CD4-positive, alpha-beta T cell treated with Interleukin-4 for 1 hour (primary cell): ENCODE results near the gene SCGB1C1.
A peak's percentile ranks its signal among the peaks of the same experiment; 100 is the strongest.

Source experiments
- DNase-seq, 2 donors: peaks; one replicate each; pipeline ENCODE4 v3.0.0-alpha.2; 2020 to 2022

The SCGB1C1 gene

DNA sequence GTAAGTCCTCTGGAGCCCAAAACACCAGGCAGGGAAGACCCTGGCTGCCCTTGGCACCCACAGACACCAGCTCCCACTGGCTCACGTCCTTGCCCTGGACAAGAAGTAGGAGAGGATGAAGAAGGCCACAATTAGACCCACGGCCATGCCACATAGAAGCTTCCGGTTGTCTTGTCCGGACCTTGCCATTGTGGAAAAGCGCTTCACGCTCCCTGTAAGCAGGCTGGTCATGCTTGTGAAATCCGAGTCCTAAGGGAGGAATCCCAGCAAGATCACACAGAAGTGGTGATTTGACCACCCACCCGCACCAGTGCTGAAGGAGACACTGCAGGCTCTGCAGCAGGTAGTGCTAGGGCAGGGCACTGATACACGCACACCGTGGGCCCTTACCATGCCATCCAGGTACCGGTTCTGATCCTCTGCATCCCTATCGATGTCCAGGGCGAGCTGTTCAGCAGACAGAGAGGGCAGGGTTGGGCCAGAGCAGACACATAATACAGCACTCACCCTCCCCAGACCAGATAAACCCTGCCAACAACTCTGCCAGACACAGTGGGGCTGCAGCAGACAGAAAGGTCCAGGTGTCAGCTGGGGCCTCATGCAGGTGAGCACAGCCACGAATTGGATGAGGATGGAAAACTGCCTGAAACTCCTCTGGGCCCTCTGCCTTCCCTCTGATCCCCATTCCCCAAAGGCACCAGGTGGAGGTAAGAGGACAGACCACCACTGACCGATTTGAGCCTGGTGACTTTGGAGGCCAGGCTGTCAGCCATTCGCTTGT lies 12.5 kb downstream of the SCGB1C1 start:
- DNase-seq: no peak

DNA sequence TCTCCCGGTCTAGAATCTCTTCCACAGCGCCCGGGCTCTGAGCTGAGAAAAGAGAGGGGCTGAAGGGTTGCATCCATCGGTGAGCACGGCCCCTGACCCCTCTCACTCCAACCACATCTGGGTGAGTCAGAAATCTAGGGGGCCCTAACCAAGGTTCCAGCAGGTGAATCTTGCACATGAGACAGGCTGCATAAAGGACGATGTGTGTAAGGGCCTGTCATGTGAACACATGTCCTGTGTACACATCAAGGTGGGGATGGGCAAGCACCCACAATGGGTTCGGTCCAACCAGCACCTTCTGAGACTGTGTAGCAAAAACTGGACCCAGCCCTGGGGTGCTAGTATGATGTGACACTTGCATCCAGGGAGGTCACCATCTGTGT lies 13.1 kb downstream of the SCGB1C1 start:
- DNase-seq: no peak

GRCh38 chr11:206526-207207 lies 13.8 kb downstream of the SCGB1C1 start:
- DNase-seq: peak in 1 of 2 donors; percentile 28

- DNase-seq: peak; percentile 99
These were observed 14.5 kb downstream of the SCGB1C1 start, which contains the start of the genes BET1L and RIC8A for GRCh38 chr11:207208-207862. Gene BET1L (minus strand): TSS chr11:207399. CDS start chr11:207321, 78 bp downstream. Gene RIC8A (plus strand): TSS chr11:207708. CDS start chr11:208855, 1,147 bp downstream.

GRCh38 chr11:207863-208180 lies 14.9 kb downstream of the SCGB1C1 start:
- peak in 1 of 2 donors; percentile 52 for DNase-seq

DNA sequence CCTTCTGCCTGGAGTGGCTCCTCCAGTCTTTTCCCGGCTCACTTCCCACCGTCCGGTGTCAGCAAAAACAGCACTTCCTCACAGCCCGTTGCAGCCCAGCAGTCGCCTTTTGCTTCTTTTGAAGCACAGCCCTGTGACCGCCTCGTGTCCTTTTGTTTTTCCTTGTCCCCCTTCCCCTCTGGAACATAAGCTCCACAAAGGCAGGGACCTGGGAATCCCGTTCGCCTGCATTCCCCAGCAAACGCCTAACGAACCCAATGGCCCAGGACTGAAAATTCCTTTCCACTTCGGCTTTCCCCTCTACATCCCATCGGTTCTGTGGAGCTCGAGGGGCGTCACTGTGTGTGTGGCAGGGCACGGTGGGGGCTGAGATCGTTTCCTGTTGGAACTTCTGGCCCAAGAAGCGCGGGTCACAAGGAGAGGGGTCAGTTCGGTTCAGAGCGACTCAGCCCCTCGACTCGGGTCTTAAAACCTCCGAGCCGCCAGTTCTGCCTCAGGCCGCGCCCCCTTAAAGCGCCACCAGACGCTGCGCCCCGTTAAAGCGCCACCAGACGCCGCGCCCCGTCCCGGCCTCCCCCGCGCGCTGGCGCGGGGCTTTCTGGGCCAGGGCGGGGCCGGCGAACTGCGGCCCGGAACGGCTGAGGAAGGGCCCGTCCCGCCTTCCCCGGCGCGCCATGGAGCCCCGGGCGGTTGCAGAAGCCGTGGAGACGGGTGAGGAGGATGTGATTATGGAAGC lies 15.5 kb downstream of the SCGB1C1 start:
- peak; percentile 83 for DNase-seq

DNA sequence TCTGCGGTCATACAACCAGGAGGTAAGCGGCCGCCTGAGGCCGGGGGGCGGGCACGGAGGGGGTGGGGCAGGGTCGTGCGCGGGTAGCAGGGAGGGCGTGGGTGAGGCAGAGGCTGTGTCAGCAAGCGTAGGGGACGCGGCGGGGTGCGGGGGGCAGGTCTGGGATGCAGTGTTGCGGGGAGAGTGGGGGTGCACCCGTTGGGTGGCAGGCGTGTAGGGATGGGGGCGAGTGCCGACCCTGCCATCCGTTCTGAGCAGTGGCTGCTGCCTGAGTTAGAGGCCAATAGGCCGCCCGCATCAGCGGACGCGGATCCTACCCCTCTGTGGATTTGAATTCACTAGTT lies 16.0 kb downstream of the SCGB1C1 start:
- DNase-seq: no peak

- DNase-seq: no peak
These were observed 16.6 kb downstream of the SCGB1C1 start for GRCh38 chr11:209275-210121.

- DNase-seq: no peak
These were observed 17.4 kb downstream of the SCGB1C1 start for GRCh38 chr11:210122-210802.

DNA sequence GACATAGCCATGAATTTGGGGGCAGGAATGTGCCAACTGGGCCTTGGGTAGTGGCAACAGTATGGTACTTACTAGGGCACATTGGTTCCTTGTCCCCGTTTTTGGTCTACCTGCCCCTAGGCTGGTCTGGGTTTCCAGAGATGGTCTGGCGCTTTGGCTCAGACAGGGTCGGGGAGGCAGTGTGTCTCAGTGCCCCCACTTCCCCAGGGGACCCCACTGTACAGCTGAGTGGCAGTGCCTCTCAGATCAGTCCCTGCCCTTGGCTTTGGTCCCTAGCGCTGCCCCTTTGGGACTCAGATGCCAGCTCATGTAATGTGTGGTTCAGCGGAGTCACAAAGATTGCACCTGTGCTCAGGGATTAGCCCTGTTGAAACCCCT lies 17.9 kb downstream of the SCGB1C1 start:
- no peak for DNase-seq

DNA sequence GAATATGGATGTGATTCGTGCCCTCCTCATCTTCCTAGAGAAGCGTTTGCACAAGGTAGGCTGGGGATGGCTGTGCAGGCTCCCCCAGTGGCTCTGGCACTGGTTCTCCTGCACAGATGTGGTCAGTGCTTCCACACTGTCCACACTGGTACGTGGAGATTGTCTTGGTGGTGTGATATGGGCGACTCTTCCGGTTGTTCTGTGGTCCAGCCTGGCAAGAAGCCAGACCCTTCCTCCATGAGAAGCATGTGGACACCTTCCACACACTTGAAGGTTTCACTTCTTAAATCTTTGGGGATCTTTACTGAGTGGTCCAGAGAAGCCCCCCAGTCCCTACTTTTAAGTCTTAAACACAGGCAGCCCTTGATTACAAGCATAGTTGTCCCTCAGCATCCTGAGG lies 18.4 kb downstream of the SCGB1C1 start:
- no peak for DNase-seq

- no peak for DNase-seq
These were observed 18.9 kb downstream of the SCGB1C1 start for GRCh38 chr11:211741-212140.

DNA sequence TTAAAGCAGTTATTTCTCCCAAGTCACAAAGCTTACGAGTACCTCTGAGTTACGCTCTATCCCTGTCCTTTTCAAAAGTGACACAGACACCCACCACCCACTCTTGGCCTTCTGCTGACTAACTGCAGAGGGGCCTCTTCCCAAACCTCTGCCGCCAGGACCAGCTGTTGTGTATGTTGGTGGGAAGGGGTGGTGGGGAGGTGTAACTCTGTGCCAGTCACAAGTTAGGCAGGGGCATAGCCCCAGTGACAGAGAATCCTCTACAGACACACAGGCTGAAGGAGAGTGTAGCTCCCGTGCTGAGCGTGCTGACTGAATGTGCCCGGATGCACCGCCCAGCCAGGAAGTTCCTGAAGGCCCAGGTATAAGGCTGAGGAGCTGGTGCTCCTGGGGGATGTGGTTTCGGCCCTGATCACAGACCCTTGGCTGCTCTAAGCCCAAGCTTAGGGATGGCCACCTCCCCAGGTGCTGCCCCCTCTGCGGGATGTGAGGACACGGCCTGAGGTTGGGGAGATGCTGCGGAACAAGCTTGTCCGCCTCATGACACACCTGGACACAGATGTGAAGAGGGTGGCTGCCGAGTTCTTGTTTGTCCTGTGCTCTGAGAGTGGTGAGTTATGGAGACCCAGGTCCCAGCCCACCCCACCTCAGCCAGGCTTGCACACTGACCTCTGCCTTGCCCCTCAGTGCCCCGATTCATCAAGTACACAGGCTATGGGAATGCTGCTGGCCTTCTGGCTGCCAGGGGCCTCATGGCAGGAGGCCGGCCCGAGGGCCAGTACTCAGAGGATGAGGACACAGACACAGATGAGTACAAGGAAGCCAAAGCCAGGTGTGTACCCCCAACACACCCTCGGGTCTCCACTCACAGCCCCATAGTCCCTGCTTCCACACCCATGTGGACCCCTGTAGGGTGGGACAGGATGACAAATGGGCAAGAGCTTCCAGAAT lies 19.5 kb downstream of the SCGB1C1 start:
- no peak for DNase-seq

DNA sequence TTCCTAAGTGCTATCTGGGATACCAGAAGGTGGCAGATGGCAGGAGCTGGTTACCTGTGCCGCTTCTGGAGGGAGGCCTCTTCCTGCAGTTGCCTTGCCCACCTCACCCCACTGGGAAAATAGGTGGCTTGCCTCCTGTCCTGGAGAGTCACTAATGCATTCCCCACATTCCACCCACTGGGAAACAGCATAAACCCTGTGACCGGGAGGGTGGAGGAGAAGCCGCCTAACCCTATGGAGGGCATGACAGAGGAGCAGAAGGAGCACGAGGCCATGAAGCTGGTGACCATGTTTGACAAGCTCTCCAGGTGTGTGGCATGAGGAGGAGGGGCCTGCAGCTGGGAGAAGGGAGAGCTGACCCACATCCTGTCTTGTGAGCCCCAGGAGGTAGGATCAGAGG lies 20.2 kb downstream of the SCGB1C1 start:
- DNase-seq: no peak

GRCh38 chr11:214083-214482 lies 21.2 kb downstream of the SCGB1C1 start:
- DNase-seq: no peak

DNA sequence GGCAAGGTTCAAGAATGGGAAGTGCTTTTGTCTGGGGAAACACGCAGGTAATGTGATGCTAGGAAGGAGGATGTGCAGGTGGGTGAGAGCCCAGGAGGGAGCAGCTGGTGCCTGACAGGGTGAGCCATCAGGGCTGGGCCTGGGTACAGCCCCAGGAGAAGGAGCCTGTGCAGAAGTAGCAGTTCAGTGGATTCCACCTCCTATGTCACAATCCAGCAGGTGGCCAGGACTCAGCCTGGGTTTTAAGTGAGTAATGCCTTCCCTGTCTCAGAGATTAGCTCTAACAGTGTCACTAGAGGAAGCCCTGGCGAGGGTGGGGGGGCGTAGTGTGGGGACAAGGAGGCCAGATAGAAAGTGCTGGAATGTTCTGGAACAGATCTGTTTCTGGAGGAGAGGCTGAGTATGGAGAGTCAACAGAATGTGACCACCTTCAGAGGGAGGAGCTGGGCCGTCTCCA lies 22.7 kb downstream of the SCGB1C1 start:
- DNase-seq: no peak

DNA sequence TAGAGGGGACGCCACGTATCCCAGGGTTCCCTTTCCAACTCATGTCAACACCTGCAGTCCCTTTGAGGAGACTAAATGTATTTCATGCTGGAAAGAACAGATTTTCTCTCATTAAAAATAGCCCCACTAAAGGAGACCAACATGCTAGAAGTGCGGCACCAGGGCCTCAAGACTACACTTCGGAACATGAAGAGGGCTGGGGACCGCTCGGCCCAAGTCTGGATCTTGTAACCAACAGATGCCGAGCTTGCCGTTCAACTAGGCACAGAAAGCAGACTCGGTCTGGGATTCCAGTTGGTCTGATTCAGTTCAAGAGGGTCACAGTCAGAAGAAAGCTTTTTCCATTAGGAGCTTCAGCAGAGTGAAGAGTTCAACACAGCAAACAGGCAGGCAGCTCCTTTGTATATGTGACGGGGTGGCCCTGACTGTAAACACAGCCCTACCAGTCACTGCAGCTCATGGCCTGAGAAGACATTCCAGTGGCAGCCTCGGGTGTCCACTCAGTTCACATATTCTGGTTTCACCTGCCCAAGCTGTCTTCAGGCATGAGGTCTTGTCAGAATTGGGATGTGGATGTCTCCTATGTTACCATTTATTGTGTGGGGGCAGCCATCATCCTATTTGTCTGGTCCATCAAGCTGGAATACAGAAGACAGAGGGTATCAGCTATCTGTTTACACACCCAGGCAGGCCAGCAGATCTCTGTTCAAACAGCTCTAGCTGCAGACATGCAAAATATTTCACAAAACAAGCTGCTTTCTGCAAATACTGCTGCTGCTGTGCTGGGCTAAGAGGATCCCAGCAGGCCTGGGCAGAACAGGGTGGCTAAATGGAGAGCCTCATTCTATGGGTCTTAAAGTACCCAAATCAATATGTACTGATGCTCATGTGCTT lies 23.4 kb downstream of the SCGB1C1 start:
- DNase-seq: no peak

DNA sequence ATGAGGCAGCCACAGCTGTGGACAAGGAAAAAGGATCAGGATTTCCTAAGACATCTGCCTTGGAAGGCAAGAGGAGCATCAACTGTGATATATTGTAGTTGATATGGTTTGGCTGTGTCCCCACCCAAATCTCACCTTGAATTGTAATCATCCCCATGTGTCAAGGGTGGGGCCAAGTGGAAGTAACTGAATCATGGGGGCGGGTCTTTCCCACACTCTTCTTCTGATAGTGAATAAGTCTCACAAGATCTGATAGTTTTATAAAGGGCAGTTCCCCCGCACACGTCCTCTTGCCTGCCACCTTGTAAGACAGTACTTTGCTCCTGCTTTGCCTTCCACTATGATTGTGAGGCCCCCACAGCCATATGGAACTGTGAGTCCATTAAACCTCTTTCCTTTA lies 24.8 kb downstream of the SCGB1C1 start:
- no peak for DNase-seq

- no peak for DNase-seq
These were observed 26.1 kb downstream of the SCGB1C1 start for GRCh38 chr11:218815-219593.
